Measurements from ENCODE around the gene RASSF4.

Gene RASSF4

GRCh38 chr10:44934416-44935200 is 25.0 kb upstream of the RASSF4 start:
- Histone ChIP-seq H3K27me3 (replicated peaks; ENCODE audit: control insufficient read depth, insufficient read depth, low read length, poor library complexity, severe bottlenecking) (no peaks in the 10 kb centered on the region), H3K36me3 (ENCODE audit: control insufficient read depth, insufficient read depth, low read length) (no peaks in the 10 kb centered on the region), H3K4me1 (ENCODE audit: control insufficient read depth, insufficient read depth, low read length, poor library complexity, severe bottlenecking) (no peaks in the 10 kb centered on the region), H3K27ac (ENCODE audit: insufficient read depth, low read length, poor library complexity, severe bottlenecking) (no peak overlapping the region), H3K9me3 (ENCODE audit: control insufficient read depth, low read length) (no peaks in the 10 kb centered on the region), H3K4me3 (ENCODE audit: insufficient read depth, low read depth, low read length, poor library complexity, severe bottlenecking) (no peak overlapping the region)
- DNase-seq: no peak

- Histone ChIP-seq H3K27me3 (replicated peaks; ENCODE audit: control insufficient read depth, insufficient read depth, low read length, poor library complexity, severe bottlenecking) (no peaks in the 10 kb centered on the region), H3K9me3 (ENCODE audit: control insufficient read depth, low read length) (no peaks in the 10 kb centered on the region), H3K27ac (ENCODE audit: insufficient read depth, low read length, poor library complexity, severe bottlenecking) (no peak overlapping the region), H3K36me3 (ENCODE audit: control insufficient read depth, insufficient read depth, low read length) (no peaks in the 10 kb centered on the region), H3K4me3 (ENCODE audit: insufficient read depth, low read depth, low read length, poor library complexity, severe bottlenecking) (no peak overlapping the region), H3K4me1 (ENCODE audit: control insufficient read depth, insufficient read depth, low read length, poor library complexity, severe bottlenecking) (no peaks in the 10 kb centered on the region)
- DNase-seq: no peak
These were observed 24.2 kb upstream of the RASSF4 start for GRCh38 chr10:44935201-44935965.

GRCh38 chr10:44935966-44936295 is 23.7 kb upstream of the RASSF4 start:
- no peak overlapping the region for H3K27ac ChIP-seq (ENCODE audit: insufficient read depth, low read length, poor library complexity, severe bottlenecking)
- DNase-seq: no peak

GRCh38 chr10:44936314-44936975 is 23.2 kb upstream of the RASSF4 start:
- no peak overlapping the region for H3K4me3 ChIP-seq (ENCODE audit: insufficient read depth, low read depth, low read length, poor library complexity, severe bottlenecking)
- no peaks in the 10 kb centered on the region for H3K36me3 ChIP-seq (ENCODE audit: control insufficient read depth, insufficient read depth, low read length)
- no peaks in the 10 kb centered on the region for H3K4me1 ChIP-seq (ENCODE audit: control insufficient read depth, insufficient read depth, low read length, poor library complexity, severe bottlenecking)
- no peaks in the 10 kb centered on the region for H3K9me3 ChIP-seq (ENCODE audit: control insufficient read depth, low read length)
- H3K27ac ChIP-seq (ENCODE audit: insufficient read depth, low read length, poor library complexity, severe bottlenecking): no peak overlapping the region
- H3K27me3 ChIP-seq (replicated peaks; ENCODE audit: control insufficient read depth, insufficient read depth, low read length, poor library complexity, severe bottlenecking): no peaks in the 10 kb centered on the region
- no peak for DNase-seq

More at GRCh38 chr10:44935966-44936295, 23.7 kb upstream of the RASSF4 start:
- H3K9me3 ChIP-seq (ENCODE audit: control insufficient read depth, low read length): no peaks in the 10 kb centered on the region
- no peak overlapping the region for H3K4me3 ChIP-seq (ENCODE audit: insufficient read depth, low read depth, low read length, poor library complexity, severe bottlenecking)
- H3K27me3 ChIP-seq (replicated peaks; ENCODE audit: control insufficient read depth, insufficient read depth, low read length, poor library complexity, severe bottlenecking): no peaks in the 10 kb centered on the region
- no peaks in the 10 kb centered on the region for H3K4me1 ChIP-seq (ENCODE audit: control insufficient read depth, insufficient read depth, low read length, poor library complexity, severe bottlenecking)
- H3K36me3 ChIP-seq (ENCODE audit: control insufficient read depth, insufficient read depth, low read length): no peaks in the 10 kb centered on the region

- Histone ChIP-seq H3K4me3 (ENCODE audit: insufficient read depth, low read depth, low read length, poor library complexity, severe bottlenecking) (no peak overlapping the region), H3K9me3 (ENCODE audit: control insufficient read depth, low read length) (no peaks in the 10 kb centered on the region), H3K27me3 (replicated peaks; ENCODE audit: control insufficient read depth, insufficient read depth, low read length, poor library complexity, severe bottlenecking) (no peaks in the 10 kb centered on the region), H3K4me1 (ENCODE audit: control insufficient read depth, insufficient read depth, low read length, poor library complexity, severe bottlenecking) (no peaks in the 10 kb centered on the region), H3K36me3 (ENCODE audit: control insufficient read depth, insufficient read depth, low read length) (no peaks in the 10 kb centered on the region), H3K27ac (ENCODE audit: insufficient read depth, low read length, poor library complexity, severe bottlenecking) (no peak overlapping the region)
- no peak for DNase-seq
These were observed 22.2 kb upstream of the RASSF4 start for GRCh38 chr10:44937196-44938005.

GRCh38 chr10:44938956-44939355 is 20.6 kb upstream of the RASSF4 start:
- Histone ChIP-seq H3K36me3 (ENCODE audit: control insufficient read depth, insufficient read depth, low read length) (no peaks in the 10 kb centered on the region), H3K4me3 (ENCODE audit: insufficient read depth, low read depth, low read length, poor library complexity, severe bottlenecking) (no peak overlapping the region)
- DNase-seq: no peak

GRCh38 chr10:44939691-44940401 is 19.8 kb upstream of the RASSF4 start:
- no peaks in the 10 kb centered on the region for H3K36me3 ChIP-seq (ENCODE audit: control insufficient read depth, insufficient read depth, low read length)
- no peak for DNase-seq
- no peak overlapping the region for H3K27ac ChIP-seq (ENCODE audit: insufficient read depth, low read length, poor library complexity, severe bottlenecking)
- no peaks in the 10 kb centered on the region for H3K27me3 ChIP-seq (replicated peaks; ENCODE audit: control insufficient read depth, insufficient read depth, low read length, poor library complexity, severe bottlenecking)
- H3K9me3 ChIP-seq (ENCODE audit: control insufficient read depth, low read length): no peaks in the 10 kb centered on the region
- H3K4me1 ChIP-seq (ENCODE audit: control insufficient read depth, insufficient read depth, low read length, poor library complexity, severe bottlenecking): no peaks in the 10 kb centered on the region
- no peak overlapping the region for H3K4me3 ChIP-seq (ENCODE audit: insufficient read depth, low read depth, low read length, poor library complexity, severe bottlenecking)

More at GRCh38 chr10:44938956-44939355, 20.6 kb upstream of the RASSF4 start:
- Histone ChIP-seq H3K9me3 (ENCODE audit: control insufficient read depth, low read length) (no peaks in the 10 kb centered on the region), H3K4me1 (ENCODE audit: control insufficient read depth, insufficient read depth, low read length, poor library complexity, severe bottlenecking) (no peaks in the 10 kb centered on the region), H3K27me3 (replicated peaks; ENCODE audit: control insufficient read depth, insufficient read depth, low read length, poor library complexity, severe bottlenecking) (no peaks in the 10 kb centered on the region), H3K27ac (ENCODE audit: insufficient read depth, low read length, poor library complexity, severe bottlenecking) (no peak overlapping the region)

- Histone ChIP-seq H3K27ac (ENCODE audit: insufficient read depth, low read length, poor library complexity, severe bottlenecking) (no peak overlapping the region), H3K9me3 (ENCODE audit: control insufficient read depth, low read length) (no peaks in the 10 kb centered on the region), H3K27me3 (replicated peaks; ENCODE audit: control insufficient read depth, insufficient read depth, low read length, poor library complexity, severe bottlenecking) (no peaks in the 10 kb centered on the region), H3K4me3 (ENCODE audit: insufficient read depth, low read depth, low read length, poor library complexity, severe bottlenecking) (no peak overlapping the region), H3K36me3 (ENCODE audit: control insufficient read depth, insufficient read depth, low read length) (no peaks in the 10 kb centered on the region), H3K4me1 (ENCODE audit: control insufficient read depth, insufficient read depth, low read length, poor library complexity, severe bottlenecking) (no peaks in the 10 kb centered on the region)
- no peak for DNase-seq
These were observed 15.2 kb upstream of the RASSF4 start for GRCh38 chr10:44944354-44944753.

GRCh38 chr10:44946205-44946604 is 13.4 kb upstream of the RASSF4 start:
- DNase-seq: no peak
- H3K27me3 ChIP-seq (replicated peaks; ENCODE audit: control insufficient read depth, insufficient read depth, low read length, poor library complexity, severe bottlenecking): no peaks in the 10 kb centered on the region
- no peaks in the 10 kb centered on the region for H3K36me3 ChIP-seq (ENCODE audit: control insufficient read depth, insufficient read depth, low read length)
- no peak overlapping the region for H3K27ac ChIP-seq (ENCODE audit: insufficient read depth, low read length, poor library complexity, severe bottlenecking)
- H3K4me3 ChIP-seq (ENCODE audit: insufficient read depth, low read depth, low read length, poor library complexity, severe bottlenecking): no peak overlapping the region
- H3K9me3 ChIP-seq (ENCODE audit: control insufficient read depth, low read length): no peaks in the 10 kb centered on the region
- no peaks in the 10 kb centered on the region for H3K4me1 ChIP-seq (ENCODE audit: control insufficient read depth, insufficient read depth, low read length, poor library complexity, severe bottlenecking)

Measured in effector memory CD4-positive, alpha-beta T cell (primary cell).